ENCODE measurements around the gene VTA1. TPM values are rescaled to one million over a fixed set of nuclear protein-coding genes. Genes with fewer than 3 reads are reported as not detected.

VTA1 gene
- total and polyA plus RNA-seq, 4 donors, result 17.3 to 33.2 (median 28.3) TPM

DNA sequence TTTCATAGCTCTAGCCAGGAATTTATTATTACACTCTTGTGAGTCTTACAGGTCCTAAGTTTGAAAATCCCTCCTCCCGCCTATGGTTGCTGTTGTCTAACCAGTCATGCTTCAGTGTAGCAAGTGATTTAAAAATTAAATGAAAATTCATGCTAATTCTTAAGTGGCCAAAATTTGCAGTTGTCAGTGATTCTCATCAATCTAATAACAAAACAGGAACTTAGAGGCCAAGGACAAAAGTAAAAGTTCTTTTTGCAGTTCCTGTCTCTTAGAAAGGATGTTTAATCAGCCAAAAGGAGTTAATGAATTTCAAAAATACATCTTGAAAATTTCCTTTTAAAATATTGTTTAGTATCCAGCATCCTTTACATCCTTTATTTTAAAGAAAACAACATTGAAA lies 36.3 kb downstream of the VTA1 start (continued):
- TF ChIP-seq ZBTB33 (IDR thresholded peaks at IDR 0.05) (no peak), RAD21 (IDR thresholded peaks at IDR 0.05) (no peak), FOXA2 (IDR thresholded peaks at IDR 0.05) (no peak), JUND (IDR thresholded peaks at IDR 0.05) (no peak), CTCF (IDR thresholded peaks at IDR 0.05; ENCODE audit: low read depth, low read length, missing input control) (no peak)
- TF ChIP-seq, protein P1, sequence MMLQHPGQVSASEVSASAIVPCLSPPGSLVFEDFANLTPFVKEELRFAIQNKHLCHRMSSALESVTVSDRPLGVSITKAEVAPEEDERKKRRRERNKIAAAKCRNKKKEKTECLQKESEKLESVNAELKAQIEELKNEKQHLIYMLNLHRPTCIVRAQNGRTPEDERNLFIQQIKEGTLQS (IDR thresholded peaks at IDR 0.05), result no peak

DNA sequence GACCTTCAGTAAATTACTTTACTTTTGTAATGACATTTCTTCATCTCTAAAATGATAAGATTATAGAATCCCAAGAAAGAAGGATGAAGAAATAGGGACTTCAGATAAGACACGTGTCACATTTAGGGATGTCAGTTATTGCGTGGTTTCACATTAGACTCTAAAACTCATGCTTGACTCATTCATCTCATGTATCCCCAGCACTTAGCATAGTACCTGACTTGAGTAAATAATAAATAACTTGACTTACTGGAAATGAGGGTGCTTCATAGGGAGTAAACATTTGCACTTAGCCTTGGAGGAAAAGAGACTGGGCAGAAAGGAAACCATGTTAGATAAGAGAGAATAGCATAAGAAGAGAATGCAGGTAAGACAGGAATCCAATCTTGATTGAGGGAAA lies 37.2 kb downstream of the VTA1 start:
- Histone ChIP-seq H3K9ac (ENCODE audit: low read depth in 1 of 2, low read length in 2 of 2) (no peak overlapping the region), H3K36me3 (ENCODE audit: control insufficient read depth in 4 of 4, insufficient read depth in 3 of 4, low read depth in 1 of 4, low read length in 3 of 4) (peaks cover 0 to 4% (median 0%) of the 10 kb centered on the region in 4 donors), H3K4me3 (ENCODE audit: low read depth in 1 of 3, low read length in 3 of 3) (no peak overlapping the region), H3K4me1 (ENCODE audit: control insufficient read depth in 4 of 4, insufficient read depth in 4 of 4, low read length in 3 of 4) (no peaks in the 10 kb centered on the region), H3K27me3 (ENCODE audit: control insufficient read depth in 4 of 4, insufficient read depth in 4 of 4, low read length in 3 of 4) (no peaks in the 10 kb centered on the region), H3K27ac (ENCODE audit: low read depth in 1 of 2, low read length in 2 of 2) (no peak overlapping the region), H3K9me3 (ENCODE audit: control insufficient read depth in 4 of 4, low read length in 3 of 4) (no peaks in the 10 kb centered on the region)
- DNase-seq (ENCODE audit: low spot score), result no peak
- WGBS, result 88% methylated on average over 2 of the region's 2 CpGs
- TF ChIP-seq REST (IDR thresholded peaks at IDR 0.05) (no peak), ZBTB33 (IDR thresholded peaks at IDR 0.05) (no peak), GABPA (IDR thresholded peaks at IDR 0.05 in 1 of 2, conservative IDR thresholded peaks at IDR 0.05 in 1 of 2) (no peak), YY1 (IDR thresholded peaks at IDR 0.05) (no peak)

- no peaks in the 10 kb centered on the region for H3K9me3 ChIP-seq (ENCODE audit: control insufficient read depth in 4 of 4, low read length in 3 of 4)
- H3K4me1 ChIP-seq (ENCODE audit: control insufficient read depth in 4 of 4, insufficient read depth in 4 of 4, low read length in 3 of 4), result no peaks in the 10 kb centered on the region
- peaks cover 0 to 5% (median 1%) of the 10 kb centered on the region in 4 donors for H3K36me3 ChIP-seq (ENCODE audit: control insufficient read depth in 4 of 4, insufficient read depth in 3 of 4, low read depth in 1 of 4, low read length in 3 of 4)
- H3K4me3 ChIP-seq (ENCODE audit: low read depth in 1 of 3, low read length in 3 of 3), result no peak overlapping the region
- H3K27ac ChIP-seq (ENCODE audit: low read depth in 1 of 2, low read length in 2 of 2), result no peak overlapping the region
- no peaks in the 10 kb centered on the region for H3K27me3 ChIP-seq (ENCODE audit: control insufficient read depth in 4 of 4, insufficient read depth in 4 of 4, low read length in 3 of 4)
- WGBS, result 96% methylated on average over 1 of the region's 1 CpG
- no peak for DNase-seq (ENCODE audit: low spot score)
- TF ChIP-seq JUND (IDR thresholded peaks at IDR 0.05) (no peak), EGR1 (IDR thresholded peaks at IDR 0.05; ENCODE audit: low read depth in 2 of 2) (no peak), REST (IDR thresholded peaks at IDR 0.05) (no peak), MAX (IDR thresholded peaks at IDR 0.05) (no peak)
- TF ChIP-seq, protein P1 (IDR thresholded peaks at IDR 0.05), result no peak
- no peak overlapping the region for H3K9ac ChIP-seq (ENCODE audit: low read depth in 1 of 2, low read length in 2 of 2)
Measured at GRCh38 chr6:142185641-142186040, 38.6 kb downstream of the VTA1 start.
